Stomach (tissue), 9 donors: Measurements from ENCODE around the gene CELSR1. TPM values are rescaled to one million over a fixed set of nuclear protein-coding genes. Genes with fewer than 3 reads are reported as not detected.

Experiments used
- DNase-seq, 2 donors: peaks; one replicate each; pipeline versions ENCODE4 v3.0.0 to v3.0.0-alpha.2; 2013 to 2019
- H3K27ac ChIP-seq, 5 donors: fragments of 200-600 bp in 4 of 5; sonication (generic) in 4 of 5; one replicate each; pipeline ENCODE4 v1.5.1; 2013 to 2019; ENCODE audit warnings: mild to moderate bottlenecking in 1 of 5, moderate library complexity in 1 of 5
- H3K27me3 ChIP-seq, 3 donors: fragments of 200-600 bp; sonication (generic); one replicate each; pipeline ENCODE4 v1.5.1; 2017 to 2019; ENCODE audit warnings: mixed run types in 1 of 3
- H3K36me3 ChIP-seq, 4 donors: fragments of 200-600 bp; sonication (generic); 1 replicate in 3 of 4; 2 replicates in 1 of 4; pipeline ENCODE4 v1.5.1; 2016 to 2019
- H3K4me1 ChIP-seq, 4 donors: fragments of 200-600 bp; sonication (generic); one replicate each; pipeline ENCODE4 v1.5.1; 2016 to 2019
- H3K4me3 ChIP-seq, 4 donors: fragments of 200-600 bp; sonication (generic) in 3 of 4; one replicate each; pipeline ENCODE4 v1.5.1; 2016 to 2019; ENCODE audit warnings: mild to moderate bottlenecking in 1 of 4
- H3K9me3 ChIP-seq, 4 donors: fragments of 200-600 bp; sonication (generic); one replicate each; pipeline ENCODE4 v1.5.1; 2016 to 2019
- EP300 ChIP-seq: sonication (generic); formaldehyde crosslinking; IDR thresholded peaks from one replicate; pipeline ENCODE4 v1.6.1; 2017; ENCODE audit warnings: antibody characterized with exemption
- POLR2A ChIP-seq, 4 donors: fragments of 450-650 bp; IDR thresholded peaks; one replicate each; pipeline ENCODE4 v1.6.1; 2016; ENCODE audit warnings: antibody characterized with exemption in 4 of 4, control low read depth in 2 of 4, mild to moderate bottlenecking in 1 of 4, moderate library complexity in 1 of 4
- POLR2AphosphoS5 ChIP-seq, 3 donors: sonication (generic); formaldehyde crosslinking; IDR thresholded peaks; one replicate each; pipeline ENCODE4 v1.6.1; 2016; ENCODE audit warnings: antibody characterized with exemption in 3 of 3
- WGBS, 5 donors: extraction: QIAGEN DNeasy Blood & Tissue Kit in 3 of 5; methylation state at CpG; one replicate each; pipeline versions ENCODE4 v1.1.5 to v1.1.7; 2013 to 2018; 5-methylcytosine and 5-hydroxymethylcytosine counted together
- intact Hi-C: fragments of 100-400 bp; cut with DNase I; formaldehyde crosslinking; loops from one replicate; pipeline ENCODE4 v1.15.1; 2023; ENCODE audit warnings: low total_unique reads
- polyA plus RNA-seq, 3 donors: library from polyadenylated mRNA; stranded (reverse); fragments of 200-250 nt; gene quantifications; one replicate each; pipeline ENCODE4 v1.2.3, GENCODE V29; 2013
- total RNA-seq, 5 donors: library from RNA; depleted of rRNA; stranded (reverse); fragments of >200 nt; gene quantifications; one replicate each; pipeline versions ENCODE4 v1.1.0 to v1.2.3, GENCODE V29; 2014 to 2016
- TF ChIP-seq, protein P1 (sequence below), 7 experiments: fragments of 450-650 bp in 4 of 7; fragments of 200-600 bp in 3 of 7; sonication (generic) in 3 of 7; IDR thresholded peaks; one replicate each; pipeline ENCODE4 v1.5.1; 2016 to 2019; ENCODE audit warnings: antibody characterized with exemption in 7 of 7, control low read depth in 2 of 7, mild to moderate bottlenecking in 1 of 7
- donor health status: healthy with polysubstance abuse.
- donor health status: Bipolar disorder and iron deficiency.
- donor health status: healthy.

The CELSR1 gene
- total and polyA plus RNA-seq, 8 donors = 0.29 to 78.2 (median 13.4) TPM

DNA sequence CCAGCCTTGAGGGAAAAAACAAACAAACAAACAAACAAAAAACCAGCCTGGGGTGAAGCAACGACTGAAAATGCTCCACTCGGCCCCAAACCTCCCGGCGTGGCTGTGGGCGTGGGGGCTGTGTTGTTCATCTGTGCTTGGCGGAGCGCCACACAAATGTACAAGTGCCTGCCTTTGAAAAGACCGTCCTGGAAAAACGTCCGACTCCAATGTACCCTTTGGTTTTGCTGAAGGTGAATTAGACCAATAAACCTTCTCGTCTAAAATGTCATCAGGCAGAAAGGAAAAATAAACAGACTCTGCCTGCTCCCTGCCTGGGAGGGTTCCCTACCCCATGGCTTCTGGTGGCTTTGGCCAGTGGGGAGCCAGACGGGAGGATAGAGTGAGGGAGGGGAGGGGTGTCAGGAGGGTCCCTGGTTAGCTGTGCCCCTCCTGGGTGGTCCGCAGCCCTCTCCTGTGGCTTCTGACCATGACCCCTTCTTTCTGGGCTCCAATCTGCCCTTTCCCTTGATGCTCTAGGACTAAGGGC, 108.0 kb downstream of the CELSR1 start:
- Histone ChIP-seq H3K9me3 (peaks cover 0 to 5% (median 0%) of the 10 kb centered on the region in 4 donors), H3K4me1 (peaks cover 15 to 22% (median 21%) of the 10 kb centered on the region in 4 donors), H3K27me3 (no peaks in the 10 kb centered on the region), H3K27ac (peak overlapping the region in 2 of 5 donors; percentile 20 to 42), H3K36me3 (no peaks in the 10 kb centered on the region), H3K4me3 (no peak overlapping the region)
- TF ChIP-seq POLR2AphosphoS5 (IDR thresholded peaks at IDR 0.05) = no peak
- TF ChIP-seq, protein P1, sequence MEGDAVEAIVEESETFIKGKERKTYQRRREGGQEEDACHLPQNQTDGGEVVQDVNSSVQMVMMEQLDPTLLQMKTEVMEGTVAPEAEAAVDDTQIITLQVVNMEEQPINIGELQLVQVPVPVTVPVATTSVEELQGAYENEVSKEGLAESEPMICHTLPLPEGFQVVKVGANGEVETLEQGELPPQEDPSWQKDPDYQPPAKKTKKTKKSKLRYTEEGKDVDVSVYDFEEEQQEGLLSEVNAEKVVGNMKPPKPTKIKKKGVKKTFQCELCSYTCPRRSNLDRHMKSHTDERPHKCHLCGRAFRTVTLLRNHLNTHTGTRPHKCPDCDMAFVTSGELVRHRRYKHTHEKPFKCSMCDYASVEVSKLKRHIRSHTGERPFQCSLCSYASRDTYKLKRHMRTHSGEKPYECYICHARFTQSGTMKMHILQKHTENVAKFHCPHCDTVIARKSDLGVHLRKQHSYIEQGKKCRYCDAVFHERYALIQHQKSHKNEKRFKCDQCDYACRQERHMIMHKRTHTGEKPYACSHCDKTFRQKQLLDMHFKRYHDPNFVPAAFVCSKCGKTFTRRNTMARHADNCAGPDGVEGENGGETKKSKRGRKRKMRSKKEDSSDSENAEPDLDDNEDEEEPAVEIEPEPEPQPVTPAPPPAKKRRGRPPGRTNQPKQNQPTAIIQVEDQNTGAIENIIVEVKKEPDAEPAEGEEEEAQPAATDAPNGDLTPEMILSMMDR (IDR thresholded peaks at IDR 0.05) = no peak
- WGBS, 5 donors = 19 to 48% (median 32%) methylated on average over 12 to 13 of the region's 13 CpGs
- intact Hi-C loops = no loop called here
- peak in 1 of 2 donors; percentile 75 for DNase-seq

DNA sequence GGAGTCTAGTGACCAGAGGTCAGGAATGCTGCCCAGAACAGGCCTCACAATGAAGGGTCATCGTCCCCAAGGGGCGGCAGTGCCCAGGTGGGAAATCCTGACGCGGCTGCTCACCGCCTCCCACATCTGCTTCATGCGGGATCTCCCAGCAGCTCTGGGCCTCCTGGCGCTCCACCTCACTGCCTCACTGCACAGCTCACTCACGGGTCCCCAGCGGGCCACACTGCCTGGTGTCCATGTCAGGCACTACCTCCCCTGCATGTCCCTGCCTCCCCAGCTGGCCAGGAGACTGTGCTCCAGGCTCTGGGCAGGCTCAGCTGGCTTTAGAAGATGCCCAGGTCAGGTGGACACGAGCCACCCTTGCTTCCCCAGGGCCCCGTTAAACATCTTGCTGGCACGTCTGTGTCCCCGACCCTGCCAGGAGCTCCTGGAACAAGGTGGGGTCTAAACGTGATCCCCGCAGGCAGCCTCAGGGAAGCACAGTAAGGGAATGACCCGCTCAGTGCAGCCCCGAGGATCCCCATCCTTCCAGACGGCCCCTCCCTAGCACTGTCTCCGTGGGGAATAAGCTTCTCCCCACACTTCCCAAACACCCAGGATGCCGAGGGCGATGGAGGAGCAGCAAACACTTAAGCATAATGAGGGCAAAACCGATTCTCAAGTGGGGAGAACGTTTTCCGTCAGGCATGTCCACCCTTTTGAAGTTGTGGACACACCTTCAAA, 108.7 kb downstream of the CELSR1 start:
- Histone ChIP-seq H3K4me1 (peaks cover 15 to 22% (median 21%) of the 10 kb centered on the region in 4 donors), H3K27me3 (no peaks in the 10 kb centered on the region), H3K9me3 (peaks cover 0 to 5% (median 0%) of the 10 kb centered on the region in 4 donors), H3K36me3 (no peaks in the 10 kb centered on the region), H3K4me3 (no peak overlapping the region), H3K27ac (peak overlapping the region in 1 of 5 donors; percentile 20)
- TF ChIP-seq EP300 = no peak
- TF ChIP-seq POLR2A (IDR thresholded peaks at IDR 0.05) = no peak
- no peak for TF ChIP-seq POLR2AphosphoS5 (IDR thresholded peaks at IDR 0.05)
- TF ChIP-seq, protein P1 (IDR thresholded peaks at IDR 0.05) = no peak
- no peak for DNase-seq
- intact Hi-C loops = no loop called here
- WGBS, 5 donors = 73 to 79% (median 77%) methylated on average over 17 to 24 of the region's 24 CpGs

DNA sequence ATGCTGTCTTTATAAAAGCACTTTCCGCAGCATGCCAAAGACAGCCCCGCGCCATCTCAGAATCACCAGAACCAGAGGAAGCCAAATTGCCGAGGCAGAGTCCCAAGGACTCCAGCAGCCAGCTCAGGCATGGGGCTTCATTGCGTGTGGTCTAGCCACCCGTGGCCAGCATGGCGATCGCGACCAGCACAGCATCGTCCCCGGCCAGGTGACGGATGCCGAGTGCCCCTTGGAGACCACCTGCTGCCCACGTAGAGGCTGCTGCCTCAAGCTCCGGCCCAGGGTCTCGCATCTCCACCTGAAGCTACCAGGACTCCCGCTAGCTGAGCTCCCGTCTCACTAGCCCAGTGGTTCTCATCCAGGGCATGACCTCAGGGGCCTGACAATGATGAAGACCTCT, 109.2 kb downstream of the CELSR1 start:
- DNase-seq = no peak
- Histone ChIP-seq H3K27me3 (no peaks in the 10 kb centered on the region), H3K36me3 (no peaks in the 10 kb centered on the region), H3K27ac (no peak overlapping the region), H3K4me3 (no peak overlapping the region), H3K9me3 (peaks cover 0 to 5% (median 0%) of the 10 kb centered on the region in 4 donors), H3K4me1 (peaks cover 15 to 21% (median 21%) of the 10 kb centered on the region in 4 donors)
- intact Hi-C loops = no loop called here
- no peak for TF ChIP-seq POLR2AphosphoS5 (IDR thresholded peaks at IDR 0.05)
- TF ChIP-seq, protein P1 (IDR thresholded peaks at IDR 0.05) = no peak
- TF ChIP-seq POLR2A (IDR thresholded peaks at IDR 0.05) = no peak
- TF ChIP-seq EP300 = no peak
- 89 to 100% (median 97%) methylated on average over 8 to 18 of the region's 18 CpGs for WGBS, 5 donors

DNA sequence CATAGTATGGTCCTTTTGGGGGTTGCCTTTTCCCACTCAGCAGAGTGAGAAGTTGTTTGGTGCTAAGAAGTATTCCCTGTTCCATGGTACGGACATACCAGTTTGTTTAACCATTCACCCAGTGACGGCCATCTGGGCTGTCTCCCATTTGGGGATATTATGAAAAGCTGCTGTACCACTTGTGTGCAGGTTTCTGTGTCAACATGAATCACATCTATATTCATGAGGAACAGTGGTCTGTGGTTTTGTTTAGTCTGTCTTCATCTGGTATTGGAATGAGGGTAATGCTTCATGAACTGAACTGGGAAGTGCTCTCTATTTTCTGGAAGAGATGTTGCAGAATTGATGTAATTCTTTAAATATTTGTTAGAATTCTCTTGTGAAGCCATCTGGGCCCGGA, 112.4 kb downstream of the CELSR1 start:
- no peaks in the 10 kb centered on the region for H3K36me3 ChIP-seq
- H3K4me3 ChIP-seq = no peak overlapping the region

More for the DNA sequence above, 112.4 kb downstream of the CELSR1 start:
- intact Hi-C loops = no loop called here
- no peak for TF ChIP-seq EP300
- TF ChIP-seq POLR2AphosphoS5 (IDR thresholded peaks at IDR 0.05) = no peak
- no peak for TF ChIP-seq POLR2A (IDR thresholded peaks at IDR 0.05)
- TF ChIP-seq, protein P1 (IDR thresholded peaks at IDR 0.05) = no peak
- Histone ChIP-seq H3K4me1 (peaks cover 6 to 9% (median 9%) of the 10 kb centered on the region in 4 donors), H3K9me3 (peaks cover 0 to 5% (median 0%) of the 10 kb centered on the region in 4 donors), H3K27me3 (no peaks in the 10 kb centered on the region), H3K27ac (no peak overlapping the region)
- WGBS, 5 donors = 46 to 70% (median 52%) methylated on average over 3 of the region's 3 CpGs
- no peak for DNase-seq
